HL-60/S4 (cell line): ENCODE measurements around the gene COL6A3.

Experiments
- in situ Hi-C: fragments of 300-500 bp; cut with MboI; formaldehyde crosslinking; loops from 2 replicates; pipeline ENCODE4 v1.14.3; 2022; ENCODE audit warnings: low sequenced_read_pairs

Gene COL6A3

DNA sequence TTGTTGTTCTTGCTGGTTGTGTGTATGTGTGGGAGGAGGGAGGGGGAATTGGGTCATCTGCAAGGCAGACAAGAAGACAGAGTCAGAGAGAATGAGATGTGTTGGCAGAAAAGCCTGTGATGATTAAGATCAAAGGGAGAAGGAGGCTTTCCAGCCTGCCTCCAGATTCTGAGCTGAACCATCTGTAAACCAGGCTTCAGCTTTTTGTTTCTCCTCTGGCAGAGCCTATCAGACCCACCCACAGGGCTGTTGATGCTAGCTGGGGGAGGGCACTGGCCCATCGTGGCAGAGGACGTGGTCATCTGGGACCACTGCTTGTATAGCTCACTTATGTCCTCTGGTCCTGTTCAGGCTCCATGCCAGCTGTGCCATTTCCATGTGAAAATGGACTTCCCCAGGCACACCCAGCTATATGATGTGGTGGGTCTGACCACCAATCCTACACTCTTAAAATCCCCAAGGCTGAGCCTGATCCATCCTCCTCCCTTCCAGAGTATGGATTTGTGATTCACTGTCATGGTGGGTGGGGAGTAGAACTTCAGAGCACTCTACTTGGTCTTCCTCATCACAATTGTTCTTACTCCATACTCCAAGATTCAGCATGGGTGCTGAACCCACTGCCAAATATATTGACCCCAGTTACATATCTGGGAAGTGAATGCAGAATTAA lies 27.8 kb upstream of the COL6A3 start:
- in situ Hi-C loops, result no loop called here

DNA sequence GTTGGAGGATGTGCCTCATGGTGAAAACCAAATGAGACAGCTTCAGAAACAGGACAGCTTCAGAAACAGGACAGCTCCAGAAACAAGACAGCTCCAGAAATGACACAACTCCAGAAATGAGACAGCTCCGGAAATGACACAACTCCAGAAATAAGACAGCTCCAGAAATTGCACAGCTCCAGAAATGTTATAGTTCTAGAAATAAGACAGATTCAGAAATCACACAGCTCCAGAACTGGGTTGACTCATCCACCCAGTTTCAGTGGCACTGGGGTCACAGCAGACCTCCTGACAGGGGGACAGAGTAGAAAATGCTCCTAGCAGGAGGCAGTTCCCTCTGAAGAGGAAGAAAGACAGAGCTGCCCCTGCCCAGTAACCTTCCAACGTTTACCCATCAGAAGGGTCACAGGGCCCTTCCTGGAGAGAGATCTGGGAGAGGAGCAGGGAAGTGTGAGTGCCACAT lies 26.9 kb upstream of the COL6A3 start:
- in situ Hi-C loops, result no loop called here

- in situ Hi-C loops, result no loop called here
Observed at GRCh38 chr2:237438080-237438940, 24.3 kb upstream of the COL6A3 start.

- in situ Hi-C loops, result no loop called here
Observed at GRCh38 chr2:237437566-237437965, 23.6 kb upstream of the COL6A3 start.

DNA sequence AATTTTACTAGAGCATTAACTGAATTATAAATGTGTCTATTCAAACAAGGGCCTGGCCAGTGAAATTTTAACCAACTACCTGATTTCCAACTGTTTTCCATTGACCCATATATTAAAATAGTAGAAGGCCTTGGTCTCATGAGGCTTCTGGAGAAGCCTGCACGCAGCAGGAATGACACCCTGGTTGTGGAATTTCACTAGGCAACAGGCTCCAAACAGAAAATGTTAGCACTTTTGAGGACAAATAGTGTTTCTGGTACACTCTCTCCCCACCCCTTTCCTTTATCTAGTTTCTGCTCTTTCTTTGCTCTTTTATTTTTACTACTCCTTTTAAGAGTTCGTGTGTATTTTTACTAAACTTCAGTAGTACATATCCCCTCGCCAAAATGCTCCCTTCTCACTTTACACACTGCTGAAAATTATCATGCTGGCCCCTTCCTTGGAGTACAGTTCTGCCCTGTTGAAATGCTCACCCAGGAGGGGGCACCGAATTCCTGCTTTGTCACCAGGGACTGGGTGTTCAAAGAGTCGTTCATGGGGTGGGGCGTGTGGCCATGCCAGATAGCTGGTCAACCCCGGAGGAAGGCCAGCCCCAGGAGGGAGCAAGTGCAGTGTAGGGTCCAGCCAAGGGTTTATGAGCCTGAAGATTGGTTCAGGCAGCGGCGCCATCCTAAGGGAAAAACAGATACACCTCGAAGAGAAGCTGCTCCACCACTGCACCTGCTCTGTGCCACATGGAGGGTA lies 22.1 kb upstream of the COL6A3 start:
- in situ Hi-C loops, result no loop called here

GRCh38 chr2:237434866-237435311 lies 20.9 kb upstream of the COL6A3 start:
- in situ Hi-C loops, result no loop called here

DNA sequence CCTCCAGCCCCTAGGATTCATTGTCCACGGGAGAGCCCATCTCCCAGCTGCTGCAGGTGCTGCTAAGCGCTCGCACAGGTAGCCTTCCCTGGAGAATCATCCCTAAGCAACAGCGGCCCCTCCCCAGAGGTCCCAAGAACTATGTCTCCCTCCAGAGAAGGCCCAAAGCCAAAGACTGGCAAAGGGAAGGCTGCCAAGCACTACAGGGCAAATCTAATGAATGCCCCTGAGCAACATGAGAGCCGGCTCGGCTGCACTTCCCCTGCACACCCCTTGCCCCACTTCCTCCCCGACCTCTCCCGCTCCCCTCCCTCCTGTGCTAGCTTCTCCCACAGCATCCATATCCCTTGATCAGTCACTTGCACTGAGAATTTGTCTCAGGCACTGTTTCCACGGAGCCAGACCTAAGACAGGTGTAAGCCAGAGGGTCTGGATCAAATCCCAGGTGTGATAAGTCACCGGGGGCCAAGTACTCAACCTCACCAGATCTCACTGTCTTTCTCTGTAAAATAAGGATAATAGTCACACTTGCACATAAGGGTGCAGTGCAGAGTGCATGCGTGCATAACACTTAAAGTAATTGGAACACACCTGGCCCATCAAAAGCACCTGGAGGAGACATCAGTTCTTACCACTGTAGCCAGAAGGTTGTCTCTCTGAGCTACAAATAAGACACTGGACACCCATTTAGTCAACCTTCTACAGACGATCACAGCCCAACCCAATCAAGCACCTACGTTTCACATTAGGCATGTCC lies 20.1 kb upstream of the COL6A3 start:
- in situ Hi-C loops, result no loop called here

DNA sequence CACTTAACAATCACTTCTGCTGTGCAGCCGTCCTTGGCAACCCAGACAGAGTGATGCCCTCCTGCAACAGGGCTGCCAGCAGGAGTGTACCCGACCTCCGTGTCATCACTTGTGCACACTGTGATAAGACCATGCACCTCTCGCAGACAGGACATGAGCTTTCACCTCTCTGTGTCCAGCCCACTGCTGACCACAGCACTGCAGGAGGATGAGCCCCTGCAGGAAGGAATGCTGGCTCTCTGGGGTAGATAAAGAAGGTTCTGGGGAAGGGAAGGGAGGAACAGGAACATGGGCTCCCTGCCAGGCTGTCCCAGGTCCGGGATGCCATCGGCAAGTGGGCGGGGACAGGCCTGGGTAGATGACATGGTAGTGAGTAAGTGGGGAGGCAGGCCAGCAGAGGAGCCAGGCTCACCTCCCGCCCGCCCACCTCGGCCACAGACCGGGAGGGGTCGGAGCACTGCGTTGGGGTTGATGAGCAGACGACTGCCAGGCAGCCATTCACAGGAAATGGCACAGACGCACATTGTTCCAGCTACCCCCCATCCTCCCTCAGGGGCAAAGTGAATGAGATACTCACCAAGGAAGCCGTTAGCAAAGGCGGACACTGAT lies 18.6 kb upstream of the COL6A3 start:
- in situ Hi-C loops, result no loop called here

GRCh38 chr2:237431837-237432236 lies 17.9 kb upstream of the COL6A3 start:
- in situ Hi-C loops, result no loop called here

DNA sequence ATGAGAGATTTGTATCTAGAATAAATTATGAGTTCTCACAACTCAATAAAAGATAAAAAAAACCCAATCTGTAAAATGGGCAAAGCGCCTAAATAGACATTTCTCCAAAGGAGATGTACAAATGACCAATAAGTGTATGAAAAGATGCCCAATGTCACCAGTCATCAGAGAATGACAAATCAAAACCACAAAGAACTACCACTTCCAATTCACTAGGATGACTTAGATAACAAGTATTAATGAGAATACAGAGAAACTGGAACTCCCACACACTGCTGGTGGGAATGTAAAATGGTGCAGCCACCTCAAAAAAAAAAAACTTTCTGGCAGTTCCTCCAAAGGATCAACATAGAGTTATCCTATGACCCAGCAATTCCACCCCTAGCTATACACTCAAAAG lies 17.4 kb upstream of the COL6A3 start:
- in situ Hi-C loops, result no loop called here

DNA sequence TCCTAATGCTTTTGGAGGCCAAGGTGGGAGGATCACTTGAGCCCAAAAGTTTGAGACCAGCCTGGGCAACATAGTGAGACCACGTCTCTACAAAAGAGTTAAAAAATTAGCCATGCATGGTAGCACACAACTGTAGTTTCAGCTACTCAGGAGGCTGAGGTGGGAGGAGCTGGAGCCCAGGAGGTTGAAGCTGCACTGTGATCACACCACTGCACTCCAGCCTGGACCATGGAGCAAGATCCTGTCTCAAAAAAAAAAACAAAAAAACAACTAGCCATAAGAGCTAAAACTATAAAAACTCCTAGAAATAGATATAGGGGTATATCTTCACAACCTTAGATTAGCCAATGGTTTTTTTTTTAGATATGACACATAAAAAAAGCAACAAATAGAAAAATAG lies 16.9 kb upstream of the COL6A3 start:
- in situ Hi-C loops, result no loop called here

- in situ Hi-C loops, result no loop called here
Observed at GRCh38 chr2:237429753-237430152, 15.8 kb upstream of the COL6A3 start.

GRCh38 chr2:237427769-237428506 lies 14.0 kb upstream of the COL6A3 start:
- in situ Hi-C loops, result no loop called here

DNA sequence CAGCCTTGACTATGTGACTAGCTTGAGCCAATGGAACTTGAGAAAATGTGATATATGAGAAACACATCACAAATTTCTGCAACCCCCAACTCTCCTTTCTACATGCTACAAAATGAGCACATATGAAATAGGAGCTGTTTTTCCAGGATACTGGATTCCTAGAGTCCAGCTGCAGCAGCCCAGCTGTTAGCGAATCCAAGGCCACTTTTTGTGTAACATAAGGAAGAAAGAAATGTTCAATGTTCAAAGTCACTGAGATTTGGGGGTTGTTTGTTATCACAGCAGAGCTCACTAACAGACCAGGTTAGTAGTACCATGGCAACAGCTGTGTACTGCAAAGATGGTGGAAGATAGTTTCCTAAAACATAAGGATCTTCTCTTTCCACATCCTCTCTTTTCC lies 12.6 kb upstream of the COL6A3 start:
- in situ Hi-C loops, result no loop called here

DNA sequence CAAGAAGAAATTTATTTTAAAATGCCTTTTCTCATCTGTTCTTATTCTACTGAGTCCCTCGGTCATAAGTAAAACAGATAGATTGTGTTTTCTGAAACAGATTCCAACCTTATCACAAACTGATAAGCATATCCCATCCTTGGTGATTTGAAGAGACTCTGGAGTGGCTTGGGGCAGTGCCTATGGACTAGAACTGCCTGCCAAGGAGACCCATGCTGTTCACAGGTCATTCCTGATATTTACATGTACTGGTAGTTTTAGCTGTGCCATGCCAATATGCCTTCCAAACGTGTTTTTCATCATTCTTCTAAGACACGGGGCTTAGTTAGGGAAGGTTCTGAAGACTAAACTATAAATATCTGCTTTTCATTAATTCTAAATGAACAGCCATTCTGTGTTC lies 11.4 kb upstream of the COL6A3 start:
- in situ Hi-C loops, result no loop called here

DNA sequence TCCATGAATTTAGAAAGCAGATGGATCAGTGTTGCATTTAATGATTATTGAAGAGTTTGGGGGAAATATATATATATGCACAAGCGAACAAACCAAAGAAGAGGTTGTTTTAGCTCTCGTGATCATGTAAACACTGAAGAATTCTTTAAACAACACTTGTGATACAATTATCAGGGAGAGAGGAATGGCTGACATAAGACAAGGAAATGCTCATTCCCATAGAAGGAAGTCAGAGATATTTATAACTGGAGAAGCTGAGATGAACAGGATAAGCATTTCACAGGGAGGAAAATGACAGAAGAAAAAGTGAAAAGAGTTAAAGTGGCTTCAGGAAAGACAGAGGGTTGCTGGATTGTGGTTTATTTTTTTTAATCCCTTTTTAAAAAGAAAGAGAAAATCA lies 10.6 kb upstream of the COL6A3 start:
- in situ Hi-C loops, result no loop called here

DNA sequence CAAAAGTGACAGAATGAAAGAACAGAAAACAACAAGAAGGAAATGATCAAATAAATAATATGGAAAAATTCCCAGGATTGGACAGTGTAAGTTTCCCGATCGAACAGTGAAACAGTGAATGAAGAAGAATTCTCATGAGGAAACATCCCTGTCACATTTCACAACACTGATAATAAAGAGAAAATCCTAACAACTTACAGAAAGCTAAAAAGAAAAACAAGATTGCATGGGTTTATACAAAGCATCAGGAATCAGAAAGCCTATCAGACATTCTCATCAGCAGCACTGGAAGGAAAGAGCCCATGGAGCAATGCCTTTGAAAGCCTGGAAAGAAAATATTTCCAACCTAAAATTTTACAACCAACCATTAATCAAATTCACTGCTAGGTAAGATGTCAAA lies 9.9 kb upstream of the COL6A3 start:
- in situ Hi-C loops, result no loop called here

GRCh38 chr2:237422309-237422708 lies 8.3 kb upstream of the COL6A3 start:
- in situ Hi-C loops, result no loop called here

- in situ Hi-C loops, result no loop called here
Observed at GRCh38 chr2:237421542-237422116, 7.7 kb upstream of the COL6A3 start.
